H9 (cell line): Measurements from ENCODE around the gene PLCL1. TPM values are rescaled to one million over a fixed set of nuclear protein-coding genes. Genes with fewer than 3 reads are reported as not detected.

Experiments used
- DNase-seq: peaks from one replicate; pipeline ENCODE4 v3.0.0-alpha.2; 2017
- H2AFZ ChIP-seq: one replicate; pipeline ENCODE4 v1.6.1; 2013; ENCODE audit warnings: mild to moderate bottlenecking, low read length, control low read depth, moderate library complexity
- H2AK5ac ChIP-seq: 2 replicates; pipeline ENCODE4 v1.6.1; 2013; ENCODE audit warnings: low read length, control low read depth, mixed read lengths; ENCODE audit not compliant: insufficient read length
- H2BK120ac ChIP-seq: one replicate; pipeline ENCODE4 v1.6.1; 2013; ENCODE audit warnings: low read depth, mild to moderate bottlenecking, low read length, control low read depth, inconsistent platforms; ENCODE audit not compliant: poor library complexity, severe bottlenecking
- H2BK12ac ChIP-seq: 2 replicates; pipeline ENCODE4 v1.6.1; 2013; ENCODE audit warnings: low read length, control low read depth, mixed read lengths, low read depth; ENCODE audit not compliant: insufficient read length
- H2BK15ac ChIP-seq: 2 replicates; pipeline ENCODE4 v1.6.1; 2013; ENCODE audit warnings: low read depth, low read length, control low read depth
- H2BK20ac ChIP-seq: one replicate; pipeline ENCODE4 v1.6.1; 2013; ENCODE audit warnings: low read depth, mild to moderate bottlenecking, low read length, control low read depth, inconsistent platforms; ENCODE audit not compliant: poor library complexity, severe bottlenecking
- H2BK5ac ChIP-seq: 2 replicates; pipeline ENCODE4 v1.6.1; 2013; ENCODE audit warnings: low read length, control low read depth, mixed read lengths; ENCODE audit not compliant: insufficient read length
- H3K14ac ChIP-seq: 2 replicates; pipeline ENCODE4 v1.6.1; 2013; ENCODE audit warnings: low read length, control low read depth; ENCODE audit not compliant: insufficient read depth
- H3K18ac ChIP-seq: 2 replicates; pipeline ENCODE4 v1.6.1; 2013; ENCODE audit warnings: low read depth, mild to moderate bottlenecking, mixed read lengths, low read length, control low read depth; ENCODE audit not compliant: insufficient read length
- H3K23ac ChIP-seq: 2 replicates; pipeline ENCODE4 v1.6.1; 2013; ENCODE audit warnings: low read length, control low read depth, mixed read lengths, low read depth; ENCODE audit not compliant: insufficient read length
- H3K23me2 ChIP-seq: 2 replicates; pipeline ENCODE4 v1.6.1; 2013; ENCODE audit warnings: low read depth, mild to moderate bottlenecking, mixed read lengths, low read length, control low read depth; ENCODE audit not compliant: insufficient read length, poor library complexity, severe bottlenecking
- H3K27ac ChIP-seq: 2 replicates; pipeline ENCODE4 v1.5.1; 2013; ENCODE audit warnings: low read length, control low read depth, mixed read lengths, low read depth; ENCODE audit not compliant: insufficient read length
- H3K27me3 ChIP-seq: 2 replicates; pipeline ENCODE4 v1.6.1; 2013; ENCODE audit warnings: low read length, control low read depth, inconsistent platforms; ENCODE audit not compliant: insufficient read depth
- H3K4ac ChIP-seq: 2 replicates; pipeline ENCODE4 v1.6.1; 2013; ENCODE audit warnings: low read depth, mild to moderate bottlenecking, control low read depth, inconsistent platforms, low read length, moderate library complexity
- H3K4me1 ChIP-seq: 2 replicates; pipeline ENCODE4 v1.6.1; 2013; ENCODE audit warnings: low read length, control low read depth, inconsistent platforms; ENCODE audit not compliant: insufficient read depth
- H3K4me2 ChIP-seq: 2 replicates; pipeline ENCODE4 v1.6.1; 2013; ENCODE audit warnings: low read length, control low read depth, mixed read lengths; ENCODE audit not compliant: insufficient read length, insufficient read depth
- H3K56ac ChIP-seq: 2 replicates; pipeline ENCODE4 v1.6.1; 2013; ENCODE audit warnings: low read depth, mild to moderate bottlenecking, mixed read lengths, low read length, control low read depth; ENCODE audit not compliant: insufficient read length
- H3K79me1 ChIP-seq: 2 replicates; pipeline ENCODE4 v1.6.1; 2013; ENCODE audit warnings: low read depth, mild to moderate bottlenecking, moderate library complexity, low read length, control low read depth, inconsistent platforms; ENCODE audit not compliant: insufficient read depth, poor library complexity, severe bottlenecking
- H3K79me2 ChIP-seq: 2 replicates; pipeline ENCODE4 v1.6.1; 2013; ENCODE audit warnings: low read length, control low read depth, inconsistent platforms; ENCODE audit not compliant: insufficient read depth
- H3K9ac ChIP-seq: 2 replicates; pipeline ENCODE4 v1.6.1; 2013; ENCODE audit warnings: low read length, control low read depth, mixed read lengths; ENCODE audit not compliant: insufficient read length; ENCODE audit errors: extremely low read depth
- H3K9me3 ChIP-seq: one replicate; pipeline ENCODE4 v1.6.1; 2013; ENCODE audit warnings: low read depth, low read length, inconsistent platforms; ENCODE audit not compliant: control insufficient read depth
- H3T11ph ChIP-seq: one replicate; pipeline ENCODE4 v1.6.1; 2013; ENCODE audit warnings: mild to moderate bottlenecking, low read length, control low read depth, inconsistent platforms
- H4K20me1 ChIP-seq: one replicate; pipeline ENCODE4 v1.6.1; 2013; ENCODE audit not compliant: control insufficient read depth, insufficient read length, insufficient read depth
- H4K5ac ChIP-seq: 2 replicates; pipeline ENCODE4 v1.6.1; 2013; ENCODE audit warnings: low read depth, mild to moderate bottlenecking, mixed read lengths, low read length, control low read depth; ENCODE audit not compliant: insufficient read length
- H4K8ac ChIP-seq: replicated peaks from 2 replicates; pipeline ENCODE4 v1.6.1; 2013; ENCODE audit warnings: low read length, control low read depth, mixed read lengths, low read depth; ENCODE audit not compliant: insufficient read length
- H4K91ac ChIP-seq: 2 replicates; pipeline ENCODE4 v1.6.1; 2013; ENCODE audit warnings: low read depth, mild to moderate bottlenecking, moderate library complexity, mixed read lengths, low read length, control low read depth; ENCODE audit not compliant: insufficient read length
- H3K27ac Mint-ChIP-seq, 3 experiments: 2 replicates in 2 of 3; 3 replicates in 1 of 3; pipeline ENCODE4 v1.8.0; 2020 to 2021; ENCODE audit warnings: mixed read lengths in 3 of 3, mild to moderate bottlenecking in 1 of 3, moderate library complexity in 1 of 3
- H3K27me3 Mint-ChIP-seq: 2 replicates; pipeline ENCODE4 v1.8.0; 2021; ENCODE audit warnings: low read depth, mild to moderate bottlenecking, moderate library complexity, mixed read lengths
- H3K36me3 Mint-ChIP-seq, 3 experiments: 2 replicates in 2 of 3; 3 replicates in 1 of 3; pipeline ENCODE4 v1.8.0; 2020 to 2021; ENCODE audit warnings: low read depth in 3 of 3, mixed read lengths in 3 of 3; ENCODE audit not compliant: insufficient read depth in 1 of 3
- H3K4me1 Mint-ChIP-seq, 2 experiments: 2 replicates each; pipeline ENCODE4 v1.8.0; 2020; ENCODE audit warnings: mixed read lengths in 2 of 2
- H3K4me3 Mint-ChIP-seq, 2 experiments: 2 replicates in 1 of 2; 3 replicates in 1 of 2; pipeline ENCODE4 v1.8.0; 2020 to 2021; ENCODE audit warnings: mild to moderate bottlenecking in 2 of 2, mixed read lengths in 2 of 2, moderate library complexity in 1 of 2
- H3K9me3 Mint-ChIP-seq, 2 experiments: 2 replicates in 1 of 2; 3 replicates in 1 of 2; pipeline ENCODE4 v1.8.0; 2020; ENCODE audit warnings: mild to moderate bottlenecking in 2 of 2, mixed read lengths in 2 of 2, moderate library complexity in 1 of 2
- WGBS: extraction: QIAGEN DNeasy Blood & Tissue Kit; methylation state at CpG from one replicate; pipeline ENCODE4 v1.1.7; 2013; ENCODE audit warnings: missing lambda C conversion rate, low lambda C conversion rate, mixed read lengths; ENCODE audit not compliant: insufficient read length; ENCODE audit errors: extremely low coverage; 5-methylcytosine and 5-hydroxymethylcytosine counted together
- total RNA-seq: library from RNA; stranded (reverse); gene quantifications from 2 replicates; pipeline ENCODE4 v1.2.1, GENCODE V29; 2021
- TF ChIP-seq, protein P1 (sequence below): fragments of 200-600 bp; sonication (generic); conservative IDR thresholded peaks from 3 replicates; pipeline ENCODE4 v1.8.0; 2021; ENCODE audit warnings: antibody characterized with exemption, mild to moderate bottlenecking

Gene PLCL1
- total RNA-seq, 1 experiment from 2014 or later = 0.04 TPM

DNA sequence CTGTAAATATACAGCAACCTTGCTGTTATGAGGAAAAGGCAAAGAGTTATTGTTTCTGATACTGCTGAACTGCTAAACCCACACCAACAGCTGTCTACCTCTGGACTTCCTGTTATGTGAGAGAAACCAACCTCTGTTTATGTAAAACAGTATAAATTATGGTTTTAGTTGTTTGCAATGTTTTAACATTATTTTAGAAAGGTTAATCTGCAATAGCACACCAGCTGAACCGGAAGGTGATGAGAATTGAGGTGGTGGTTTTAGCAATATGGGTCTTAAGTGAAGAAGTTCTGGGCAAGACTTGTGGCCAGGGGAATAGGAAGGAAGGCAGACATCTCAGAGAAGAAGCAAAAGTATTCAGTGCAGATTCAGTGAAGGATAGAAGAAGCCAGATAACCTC lies 237.8 kb downstream of the PLCL1 start:
- no peaks in the 10 kb centered on the region for H3K4me1 ChIP-seq
- H2AFZ ChIP-seq = no peak overlapping the region
- no peak overlapping the region for H3K9ac ChIP-seq
- no peaks in the 10 kb centered on the region for H3K79me2 ChIP-seq
- H2BK120ac ChIP-seq = no peak overlapping the region
- no peaks in the 10 kb centered on the region for H3K36me3 Mint-ChIP-seq
- H2BK20ac ChIP-seq = no peak overlapping the region
- no peak overlapping the region for H3K14ac ChIP-seq
- H3K23ac ChIP-seq = no peak overlapping the region
- H3K79me1 ChIP-seq = no peaks in the 10 kb centered on the region
- H3K9me3 ChIP-seq = no peaks in the 10 kb centered on the region
- no peak overlapping the region for H3T11ph ChIP-seq
- no peak overlapping the region for H3K4me2 ChIP-seq
- H4K5ac ChIP-seq = no peak overlapping the region
- H3K27me3 ChIP-seq = no peaks in the 10 kb centered on the region
- no CpG with 5 or more reads among the region's 1 CpG for WGBS
- no peak overlapping the region for H2BK15ac ChIP-seq
- no peaks in the 10 kb centered on the region for H4K20me1 ChIP-seq
- H2AK5ac ChIP-seq = no peak overlapping the region
- no peak overlapping the region for H3K4ac ChIP-seq
- H4K91ac ChIP-seq = no peak overlapping the region
- no peak overlapping the region for H2BK5ac ChIP-seq
- H3K27ac Mint-ChIP-seq = no peak overlapping the region
- H3K27me3 Mint-ChIP-seq = no peaks in the 10 kb centered on the region
- no peaks in the 10 kb centered on the region for H3K9me3 Mint-ChIP-seq
- no peaks in the 10 kb centered on the region for H3K23me2 ChIP-seq
- no peak overlapping the region for H3K56ac ChIP-seq
- no peak overlapping the region for H3K18ac ChIP-seq
- H3K4me1 Mint-ChIP-seq = peaks cover 15% of the 10 kb centered on the region in 2 experiments
- DNase-seq = no peak
- no peak overlapping the region for H4K8ac ChIP-seq
- no peak overlapping the region for H3K4me3 Mint-ChIP-seq
- TF ChIP-seq, protein P1, sequence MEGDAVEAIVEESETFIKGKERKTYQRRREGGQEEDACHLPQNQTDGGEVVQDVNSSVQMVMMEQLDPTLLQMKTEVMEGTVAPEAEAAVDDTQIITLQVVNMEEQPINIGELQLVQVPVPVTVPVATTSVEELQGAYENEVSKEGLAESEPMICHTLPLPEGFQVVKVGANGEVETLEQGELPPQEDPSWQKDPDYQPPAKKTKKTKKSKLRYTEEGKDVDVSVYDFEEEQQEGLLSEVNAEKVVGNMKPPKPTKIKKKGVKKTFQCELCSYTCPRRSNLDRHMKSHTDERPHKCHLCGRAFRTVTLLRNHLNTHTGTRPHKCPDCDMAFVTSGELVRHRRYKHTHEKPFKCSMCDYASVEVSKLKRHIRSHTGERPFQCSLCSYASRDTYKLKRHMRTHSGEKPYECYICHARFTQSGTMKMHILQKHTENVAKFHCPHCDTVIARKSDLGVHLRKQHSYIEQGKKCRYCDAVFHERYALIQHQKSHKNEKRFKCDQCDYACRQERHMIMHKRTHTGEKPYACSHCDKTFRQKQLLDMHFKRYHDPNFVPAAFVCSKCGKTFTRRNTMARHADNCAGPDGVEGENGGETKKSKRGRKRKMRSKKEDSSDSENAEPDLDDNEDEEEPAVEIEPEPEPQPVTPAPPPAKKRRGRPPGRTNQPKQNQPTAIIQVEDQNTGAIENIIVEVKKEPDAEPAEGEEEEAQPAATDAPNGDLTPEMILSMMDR = no peak
- no peak overlapping the region for H3K27ac ChIP-seq
- H2BK12ac ChIP-seq = no peak overlapping the region
